Stimulated activated CD4-positive, alpha-beta T cell treated with anti-CD3 and anti-CD28 coated beads, Interleukin-4, amount 100 ng/mL, for 4 hours (primary cell): Measurements from ENCODE around the gene LSP1.

ENCODE experiments used
- DNase-seq, 2 experiments: peaks; one replicate each; pipeline ENCODE4 v3.0.0-alpha.2; 2020

LSP1 gene

DNA sequence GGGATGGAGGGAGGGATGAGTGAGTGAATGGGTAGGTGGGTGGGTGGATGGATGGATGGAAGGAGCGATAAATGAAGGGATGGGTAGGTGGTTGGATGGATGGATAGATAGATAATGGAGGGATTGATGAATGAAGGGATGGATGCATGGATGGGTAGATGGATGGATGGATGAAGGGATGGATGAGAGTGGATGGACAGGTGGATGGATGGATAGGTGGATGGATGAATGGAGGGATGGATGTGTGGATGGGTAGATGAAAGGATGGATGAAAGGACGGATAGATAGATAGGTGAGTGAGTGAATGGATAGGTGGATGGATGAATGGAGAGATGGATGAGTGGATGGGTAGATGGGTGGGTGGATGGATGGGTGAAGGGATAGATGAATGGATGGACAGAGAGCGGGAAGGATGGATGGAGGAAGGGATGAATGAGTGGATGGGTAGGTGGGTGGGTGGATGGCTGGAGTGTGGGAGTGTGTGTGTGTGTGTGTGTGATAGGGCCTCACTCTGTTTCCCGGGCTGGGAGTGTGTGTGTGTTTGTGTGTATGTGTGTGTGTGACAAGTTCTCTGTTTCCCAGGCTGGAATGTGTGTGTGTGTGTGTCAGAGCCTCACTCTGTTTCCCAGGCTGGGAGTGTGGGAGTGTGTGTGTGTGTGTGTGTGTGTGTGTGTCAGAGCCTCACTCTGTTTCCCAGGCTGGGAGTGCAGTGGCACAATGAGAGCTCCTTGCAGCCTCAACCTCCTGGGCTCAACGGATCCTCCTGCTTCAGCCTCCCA is 40.9 kb downstream of the LSP1 start:
- no peak for DNase-seq

DNA sequence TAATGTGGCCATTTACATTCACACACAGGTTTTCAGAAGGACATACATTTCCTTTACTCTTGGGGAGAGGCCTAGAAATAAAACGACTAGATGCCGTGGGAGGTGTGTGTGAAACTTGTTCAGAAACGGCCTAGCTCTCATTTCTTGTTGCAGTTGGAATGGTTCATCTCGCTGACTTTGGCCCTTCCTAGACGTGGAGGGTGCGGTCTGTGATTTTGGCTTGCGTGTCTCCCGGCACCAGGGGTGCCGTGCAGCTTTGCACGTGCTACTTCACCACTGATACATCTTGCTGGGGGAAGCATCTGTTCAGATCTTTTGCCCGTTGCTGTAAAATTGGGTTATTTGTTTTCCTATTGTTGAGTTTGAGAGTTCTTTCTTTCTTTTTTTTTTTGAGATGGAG is 41.9 kb downstream of the LSP1 start:
- no peak for DNase-seq

- DNase-seq, result no peak
Measured at GRCh38 chr11:1896468-1896867, 43.6 kb downstream of the LSP1 start.

- DNase-seq, result no peak
Measured at GRCh38 chr11:1896923-1897322, 44.0 kb downstream of the LSP1 start.

GRCh38 chr11:1899090-1899489 is 46.2 kb downstream of the LSP1 start:
- no peak for DNase-seq

GRCh38 chr11:1899686-1900085 is 46.8 kb downstream of the LSP1 start:
- no peak for DNase-seq

- DNase-seq, result no peak
Measured at GRCh38 chr11:1906181-1906580, 53.3 kb downstream of the LSP1 start.

GRCh38 chr11:1906611-1907423 is 53.9 kb downstream of the LSP1 start:
- no peak for DNase-seq

DNA sequence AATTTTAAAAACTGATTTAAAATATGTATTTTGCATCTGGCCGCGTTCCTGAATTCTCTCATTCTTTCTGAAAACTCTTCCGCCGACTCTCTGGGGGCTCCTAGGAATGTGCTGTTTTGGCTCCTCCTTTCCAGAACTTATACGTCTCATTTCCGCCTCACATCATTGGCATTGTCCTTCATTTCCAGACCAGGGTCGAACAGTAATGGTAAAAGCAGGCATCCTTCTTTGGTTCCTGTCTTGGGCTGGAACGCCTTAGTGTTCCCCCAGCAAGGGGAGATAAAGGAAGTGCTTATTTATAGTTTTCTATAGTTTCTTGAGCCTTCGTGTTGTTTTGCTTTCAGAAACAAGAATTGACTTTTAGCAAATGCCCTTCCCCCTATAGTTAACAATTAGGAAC is 55.7 kb downstream of the LSP1 start:
- DNase-seq, result no peak

- DNase-seq, result no peak
Measured at GRCh38 chr11:1909524-1909923, 56.6 kb downstream of the LSP1 start.

GRCh38 chr11:1912289-1912878 is 59.5 kb downstream of the LSP1 start:
- DNase-seq, result no peak

- DNase-seq, result no peak
Measured at GRCh38 chr11:1913271-1914060, 60.6 kb downstream of the LSP1 start.

GRCh38 chr11:1915795-1916131 is 62.9 kb downstream of the LSP1 start:
- no peak for DNase-seq

- DNase-seq, result no peak
Measured at GRCh38 chr11:1916132-1916985, 63.5 kb downstream of the LSP1 start.

- DNase-seq, result no peak
Measured at GRCh38 chr11:1916986-1917522, 64.2 kb downstream of the LSP1 start.

- no peak for DNase-seq
Measured at GRCh38 chr11:1917523-1918435, 64.9 kb downstream of the LSP1 start.

GRCh38 chr11:1918436-1919315 is 65.8 kb downstream of the LSP1 start:
- DNase-seq, result no peak

GRCh38 chr11:1919391-1920127 is 66.7 kb downstream of the LSP1 start, which contains the start of gene TNNT3:
Gene TNNT3 (plus strand): TSS chr11:1919703. CDS start chr11:1922875, 3,172 bp downstream.
- no peak for DNase-seq
